ENCODE measurements around the gene ALK. TPM values are rescaled to one million over a fixed set of nuclear protein-coding genes. Genes with fewer than 3 reads are reported as not detected.

The ALK gene
- total and polyA plus RNA-seq, 2 experiments from 2014 or later, result 0.35 TPM; not detected in 1

DNA sequence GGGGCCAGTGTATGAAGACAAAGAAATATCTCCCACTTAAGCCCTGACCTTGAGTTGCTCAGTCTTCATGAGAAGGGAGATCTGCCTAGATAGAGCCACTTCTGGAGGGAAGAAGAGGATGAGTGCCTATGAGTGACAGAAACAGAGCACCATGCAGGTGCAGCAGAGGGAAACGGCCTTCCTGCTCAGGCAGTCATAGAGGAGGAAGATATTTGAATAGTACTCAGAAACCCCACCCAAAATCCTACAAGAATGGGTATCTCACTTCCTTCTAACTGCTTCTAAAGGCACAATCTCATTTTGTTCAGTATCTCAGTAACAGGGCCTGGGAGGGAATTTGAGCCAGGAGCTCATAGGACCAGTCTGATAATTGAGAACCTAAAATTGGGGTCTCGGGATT lies 339.3 kb downstream of the ALK start (continued):
- TF ChIP-seq JUNB (IDR thresholded peaks at IDR 0.05; ENCODE audit: unreplicated experiment) (no peak), EZH2phosphoT487 (IDR thresholded peaks at IDR 0.05; ENCODE audit: unreplicated experiment) (no peak)

DNA sequence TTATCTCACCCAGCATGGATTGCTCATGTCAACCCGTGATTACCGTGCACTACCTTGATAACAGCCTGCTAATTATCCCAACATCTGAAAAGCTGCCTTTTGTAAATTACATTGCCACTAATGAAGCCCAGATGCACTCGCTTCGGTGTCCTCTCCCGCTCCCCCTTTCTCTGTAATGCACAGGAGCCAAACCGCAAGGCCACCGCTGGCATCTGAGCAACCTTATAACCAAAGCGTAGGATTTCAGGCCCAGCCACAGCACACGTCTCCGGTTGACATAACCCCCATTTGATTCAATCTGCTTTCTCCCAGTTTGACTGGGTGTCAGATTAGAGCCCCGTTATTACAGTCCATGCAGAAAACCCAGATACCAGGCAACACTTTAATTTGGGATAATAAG lies 341.2 kb downstream of the ALK start:
- H4K20me1 ChIP-seq (replicated peaks; ENCODE audit: insufficient read depth), result no peaks in the 10 kb centered on the region
- Mint-ChIP-seq H3K4me3 (no peak overlapping the region), H3K4me1 (peaks cover 10% of the 10 kb centered on the region), H3K36me3 (ENCODE audit: low read depth) (no peaks in the 10 kb centered on the region), H3K9me3 (no peaks in the 10 kb centered on the region), H3K27me3 (ENCODE audit: insufficient read depth, low read depth, poor library complexity) (peaks cover 1% of the 10 kb centered on the region), H3K27ac (no peak overlapping the region)
- no peak overlapping the region for H2AFZ ChIP-seq
- H3K79me2 ChIP-seq (replicated peaks; ENCODE audit: insufficient read depth), result no peaks in the 10 kb centered on the region
- TF ChIP-seq STAT1 (IDR thresholded peaks at IDR 0.05; ENCODE audit: unreplicated experiment) (no peak), ZNF331 (CRISPR knock-in tag; IDR thresholded peaks at IDR 0.05; ENCODE audit: low read depth) (no peak), EZH2phosphoT487 (IDR thresholded peaks at IDR 0.05; ENCODE audit: unreplicated experiment) (no peak), POLR2AphosphoS5 (IDR thresholded peaks at IDR 0.05; ENCODE audit: low read depth) (no peak), NANOG (IDR thresholded peaks at IDR 0.05; ENCODE audit: borderline replicate concordance) (no peak), ZNF114 (CRISPR knock-in tag; IDR thresholded peaks at IDR 0.05) (no peak), CREB1 (CRISPR knock-in tag; IDR thresholded peaks at IDR 0.05; ENCODE audit: low read depth) (no peak), ZNF462 (CRISPR knock-in tag; IDR thresholded peaks at IDR 0.05) (no peak), REST (IDR thresholded peaks at IDR 0.05; ENCODE audit: unreplicated experiment) (no peak), JUNB (IDR thresholded peaks at IDR 0.05; ENCODE audit: unreplicated experiment) (no peak), EZH2 (IDR thresholded peaks at IDR 0.05; ENCODE audit: low read depth, unreplicated experiment) (no peak)
- TF ChIP-seq, protein P1, sequence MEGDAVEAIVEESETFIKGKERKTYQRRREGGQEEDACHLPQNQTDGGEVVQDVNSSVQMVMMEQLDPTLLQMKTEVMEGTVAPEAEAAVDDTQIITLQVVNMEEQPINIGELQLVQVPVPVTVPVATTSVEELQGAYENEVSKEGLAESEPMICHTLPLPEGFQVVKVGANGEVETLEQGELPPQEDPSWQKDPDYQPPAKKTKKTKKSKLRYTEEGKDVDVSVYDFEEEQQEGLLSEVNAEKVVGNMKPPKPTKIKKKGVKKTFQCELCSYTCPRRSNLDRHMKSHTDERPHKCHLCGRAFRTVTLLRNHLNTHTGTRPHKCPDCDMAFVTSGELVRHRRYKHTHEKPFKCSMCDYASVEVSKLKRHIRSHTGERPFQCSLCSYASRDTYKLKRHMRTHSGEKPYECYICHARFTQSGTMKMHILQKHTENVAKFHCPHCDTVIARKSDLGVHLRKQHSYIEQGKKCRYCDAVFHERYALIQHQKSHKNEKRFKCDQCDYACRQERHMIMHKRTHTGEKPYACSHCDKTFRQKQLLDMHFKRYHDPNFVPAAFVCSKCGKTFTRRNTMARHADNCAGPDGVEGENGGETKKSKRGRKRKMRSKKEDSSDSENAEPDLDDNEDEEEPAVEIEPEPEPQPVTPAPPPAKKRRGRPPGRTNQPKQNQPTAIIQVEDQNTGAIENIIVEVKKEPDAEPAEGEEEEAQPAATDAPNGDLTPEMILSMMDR (conservative IDR thresholded peaks at IDR 0.05; ENCODE audit: low read depth in 2 of 2), result no peak
- TF ChIP-seq, protein P2, sequence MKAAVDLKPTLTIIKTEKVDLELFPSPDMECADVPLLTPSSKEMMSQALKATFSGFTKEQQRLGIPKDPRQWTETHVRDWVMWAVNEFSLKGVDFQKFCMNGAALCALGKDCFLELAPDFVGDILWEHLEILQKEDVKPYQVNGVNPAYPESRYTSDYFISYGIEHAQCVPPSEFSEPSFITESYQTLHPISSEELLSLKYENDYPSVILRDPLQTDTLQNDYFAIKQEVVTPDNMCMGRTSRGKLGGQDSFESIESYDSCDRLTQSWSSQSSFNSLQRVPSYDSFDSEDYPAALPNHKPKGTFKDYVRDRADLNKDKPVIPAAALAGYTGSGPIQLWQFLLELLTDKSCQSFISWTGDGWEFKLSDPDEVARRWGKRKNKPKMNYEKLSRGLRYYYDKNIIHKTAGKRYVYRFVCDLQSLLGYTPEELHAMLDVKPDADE (IDR thresholded peaks at IDR 0.05), result no peak
- ATAC-seq (no peak), DNase-seq (ENCODE audit: low spot score) (no peak)
- no peak overlapping the region for H3K4me3 ChIP-seq
- no peak overlapping the region for H3K4me2 ChIP-seq
- no peaks in the 10 kb centered on the region for H3F3A ChIP-seq (replicated peaks; ENCODE audit: low read depth)
- H3K27me3 ChIP-seq (ENCODE audit: insufficient read depth), result no peaks in the 10 kb centered on the region
- H3K36me3 ChIP-seq (ENCODE audit: insufficient read depth), result no peaks in the 10 kb centered on the region
- H3K9me2 ChIP-seq (ENCODE audit: insufficient read depth), result peaks cover 6% of the 10 kb centered on the region; the same call in 1 of the 2 replicates
- no peak overlapping the region for H3K27ac ChIP-seq (ENCODE audit: low read depth)
- peaks cover 5% of the 10 kb centered on the region; the same call in 1 of the 2 replicates for H3K4me1 ChIP-seq (ENCODE audit: insufficient read depth)
